A549 (cell line): ENCODE results near the gene DDR1. TPM values are rescaled to one million over a fixed set of nuclear protein-coding genes. Genes with fewer than 3 reads are reported as not detected.
A peak's percentile ranks its signal among the peaks of the same experiment; 100 is the strongest.

Experiments
- ATAC-seq, 2 experiments: fragments of 200-7000 bp in 1 of 2; fragments of >200 bp in 1 of 2; cut with Nextera tagmentation in 1 of 2; cut with Tn5 transposase in 1 of 2; 3 replicates each; pipeline versions ENCODE4 v1.8.0 to v1.9.1; 2018 to 2020; ENCODE audit warnings: mild to moderate bottlenecking in 1 of 2, moderate library complexity in 1 of 2
- CTCF ChIA-PET: fragments of 300-600 bp; sonication (Branson Sonifier 250); formaldehyde crosslinking; extraction: SDS; loops from one replicate; lab custom pipeline; 2021; ENCODE audit warnings: antibody characterized with exemption, inconsistent platforms; lab: Yijun Ruan, JAX
- POLR2A ChIA-PET: fragments of 350-600 bp; formaldehyde crosslinking; extraction: SDS; loops from one replicate; lab custom pipeline; 2021; ENCODE audit warnings: antibody characterized with exemption, inconsistent platforms; lab: Yijun Ruan, JAX
- DNase-seq, 2 experiments: peaks; one replicate each; pipeline versions ENCODE4 v3.0.0 to v3.0.0-alpha.2; 2011 to 2016; ENCODE audit warnings: low read depth in 1 of 2, low spot score in 1 of 2
- FAIRE-seq: peaks from 2 replicates; lab custom pipeline; 2011; peaks lifted over from hg19 to GRCh38; lab: Jason Lieb, UNC
- H3K27ac ChIP-seq, 2 experiments: fragments of >200 bp; sonication (Bioruptor Twin); formaldehyde crosslinking; 3 replicates each; pipeline ENCODE4 v1.5.1; 2016 to 2017
- H3K4me1 ChIP-seq: fragments of >200 bp; sonication (Bioruptor Twin); formaldehyde crosslinking; 3 replicates; pipeline ENCODE4 v1.6.1; 2016
- H3K4me2 ChIP-seq: fragments of >200 bp; sonication (Bioruptor Twin); formaldehyde crosslinking; 3 replicates; pipeline ENCODE4 v1.6.1; 2016
- H3K4me3 ChIP-seq: fragments of >200 bp; sonication (Bioruptor Twin); formaldehyde crosslinking; 3 replicates; pipeline ENCODE4 v1.5.1; 2016
- H3K9me3 ChIP-seq: fragments of >200 bp; sonication (Bioruptor Twin); formaldehyde crosslinking; 3 replicates; pipeline ENCODE4 v1.6.1; 2016
- BCL3 ChIP-seq: fragments of >200 bp; sonication (Bioruptor Twin); formaldehyde crosslinking; IDR thresholded peaks from 3 replicates; pipeline ENCODE4 v1.6.1; 2016
- BHLHE40 ChIP-seq: IDR thresholded peaks from 2 replicates; pipeline ENCODE4 v1.6.1; 2012; ENCODE audit warnings: low read depth, low read length, inconsistent platforms
- CBX8 ChIP-seq: fragments of 200-600 bp; sonication (generic); IDR thresholded peaks from 2 replicates; pipeline ENCODE4 v1.6.1; 2016
- CEBPB ChIP-seq, 2 experiments: fragments of >200 bp in 1 of 2; sonication (Bioruptor Twin) in 1 of 2; formaldehyde crosslinking in 1 of 2; IDR thresholded peaks; 2 replicates each; pipeline ENCODE4 v1.6.1; 2012 to 2016
- EP300 ChIP-seq, 2 experiments: fragments of >200 bp; sonication (Bioruptor Twin); formaldehyde crosslinking; IDR thresholded peaks; 2 replicates in 1 of 2; 3 replicates in 1 of 2; pipeline ENCODE4 v1.6.1; 2016 to 2017
- FOSB ChIP-seq: fragments of 250-450 bp; sonication (Bioruptor Pico); IDR thresholded peaks from 2 replicates; pipeline ENCODE4 v1.5.0; 2020; ENCODE audit warnings: mild to moderate bottlenecking, moderate library complexity
- HDAC2 ChIP-seq: fragments of 200-600 bp; sonication (generic); IDR thresholded peaks from 2 replicates; pipeline ENCODE4 v1.6.1; 2016
- HOXA7 ChIP-seq: fragments of 250-450 bp; sonication (Bioruptor Pico); IDR thresholded peaks from 2 replicates; pipeline ENCODE4 v1.5.0; 2020; ENCODE audit warnings: mild to moderate bottlenecking, moderate library complexity
- JUN ChIP-seq, 2 experiments: fragments of >200 bp; sonication (Bioruptor Twin); formaldehyde crosslinking; IDR thresholded peaks; 2 replicates in 1 of 2; 3 replicates in 1 of 2; pipeline ENCODE4 v1.6.1; 2016 to 2017
- JUNB ChIP-seq: fragments of >200 bp; sonication (Bioruptor Twin); formaldehyde crosslinking; IDR thresholded peaks from 2 replicates; pipeline ENCODE4 v1.6.1; 2016
- MAZ ChIP-seq: fragments of 150-350 bp; IDR thresholded peaks from 2 replicates; pipeline ENCODE4 v1.6.1; 2014; ENCODE audit warnings: antibody characterized with exemption, low read depth, low read length, borderline replicate concordance
- MYC ChIP-seq: IDR thresholded peaks from 2 replicates; pipeline ENCODE4 v1.6.1; 2012; ENCODE audit warnings: mild to moderate bottlenecking, inconsistent platforms, low read length, improper control_type of control experiment, borderline replicate concordance
- NFE2L2 ChIP-seq: fragments of 150-350 bp; conservative IDR thresholded peaks from 2 replicates; pipeline ENCODE4 v1.6.1; 2014; ENCODE audit warnings: low read length
- PHF8 ChIP-seq: fragments of 200-600 bp; sonication (generic); IDR thresholded peaks from 2 replicates; pipeline ENCODE4 v1.6.1; 2016; ENCODE audit warnings: low read depth, mild to moderate bottlenecking, antibody characterized with exemption, moderate library complexity, borderline replicate concordance
- REST ChIP-seq: fragments of 200-600 bp; sonication (generic); IDR thresholded peaks from 2 replicates; pipeline ENCODE4 v1.6.1; 2016; ENCODE audit warnings: antibody characterized with exemption, mild to moderate bottlenecking, moderate library complexity
- RFX5 ChIP-seq: fragments of 450-650 bp; IDR thresholded peaks from 2 replicates; pipeline ENCODE4 v1.7.1; 2014; ENCODE audit warnings: antibody characterized with exemption, mild to moderate bottlenecking, moderate library complexity
- RNF2 ChIP-seq: fragments of 200-600 bp; sonication (generic); IDR thresholded peaks from 2 replicates; pipeline ENCODE4 v1.6.1; 2016; ENCODE audit warnings: low read depth, mild to moderate bottlenecking, antibody characterized with exemption, moderate library complexity, borderline replicate concordance
- TFCP2L1 ChIP-seq: fragments of 250-450 bp; sonication (Bioruptor Pico); IDR thresholded peaks from 2 replicates; pipeline ENCODE4 v1.5.0; 2021; ENCODE audit warnings: mild to moderate bottlenecking
- TP53 ChIP-seq: fragments of 250-450 bp; sonication (Bioruptor Pico); IDR thresholded peaks from 2 replicates; pipeline ENCODE4 v1.5.0; 2021; ENCODE audit warnings: mild to moderate bottlenecking, moderate library complexity
- ZFP36 ChIP-seq: fragments of 450-650 bp; IDR thresholded peaks from 2 replicates; pipeline ENCODE4 v1.6.1; 2014; ENCODE audit warnings: borderline replicate concordance; ENCODE audit not compliant: partially characterized antibody
- ZSCAN20 ChIP-seq: fragments of 250-450 bp; sonication (Bioruptor Pico); IDR thresholded peaks from 2 replicates; pipeline ENCODE4 v1.8.0; 2022; ENCODE audit warnings: mild to moderate bottlenecking, moderate library complexity
- WGBS: methylation state at CpG from one replicate; pipeline ENCODE4 v1.1.6; 2017; ENCODE audit errors: missing lambda C conversion rate; 5-methylcytosine and 5-hydroxymethylcytosine counted together
- polyA plus RNA-seq, 4 experiments: library from polyadenylated mRNA; depleted of rRNA in 3 of 4; stranded (reverse); fragments of >200 nt; fragmentation: RNase III in 1 of 4; extraction: RNeasy Plus Mini Kit Qiagen cat#74134 plus additional on column Dnase treatment in 1 of 4; gene quantifications; 2 replicates in 3 of 4; 3 replicates in 1 of 4; pipeline ENCODE4 v1.2.3, GENCODE V29; 2011 to 2017
- TF ChIP-seq, protein P1 (sequence below): fragments of 150-350 bp; IDR thresholded peaks from 2 replicates; pipeline ENCODE4 v1.6.1; 2014; ENCODE audit warnings: low read depth, mild to moderate bottlenecking, low read length

DDR1 gene
- polyA plus RNA-seq, 2 of the 4 experiments (the other 2 are of a cell fraction) = 19.8 to 43.5 TPM

DNA sequence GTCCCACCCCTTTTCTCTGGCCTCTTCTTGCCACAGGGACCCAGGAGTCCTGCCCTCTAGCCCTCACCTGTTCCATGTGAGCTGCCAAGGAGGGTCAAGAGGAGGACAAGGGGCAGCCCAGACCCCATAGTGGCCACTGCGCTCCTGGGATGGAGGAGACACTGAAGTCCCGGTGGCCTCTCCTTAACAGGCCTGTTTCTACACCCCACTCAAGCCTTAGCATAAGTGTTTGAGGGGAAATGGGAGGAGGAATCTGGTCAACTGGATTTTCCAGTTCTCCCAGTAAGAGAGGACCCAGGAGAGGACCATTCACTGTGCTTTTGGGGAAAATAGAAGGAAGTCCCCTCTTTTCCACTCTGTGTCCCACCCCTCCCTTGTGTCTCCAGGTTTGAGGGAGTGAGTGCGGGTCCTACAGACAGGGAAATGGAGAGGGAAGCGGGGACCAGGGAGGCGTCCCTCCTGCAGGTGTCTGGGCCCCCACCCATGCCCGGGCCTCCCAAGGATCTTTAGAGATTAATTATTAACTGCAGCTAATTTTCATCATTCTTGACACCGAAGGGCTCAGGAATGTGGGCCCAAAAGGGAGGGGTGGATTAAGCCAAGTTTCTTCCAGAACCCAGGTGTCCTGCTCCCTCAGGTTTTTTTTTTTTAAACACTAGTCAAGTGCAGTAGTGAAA, 47.8 kb downstream of the DDR1 start, which contains the start of gene SFTA2:
SFTA2 (minus strand) TSS at position 202 of the 677 bp plus-strand sequence; CDS start at position 128, 74 bp downstream.
- H3K27ac ChIP-seq = peak within 1 kb of the TSS; percentile 38 to 46; a peak in 3 of 6 replicates
- ChIA-PET CTCF (interaction anchor here (1.1 to 2.5 kb wide), 3 partner anchors 10 to 148 kb away, joined by 3 to 8 read pairs (median 4); no protein-coding TSS in a partner anchor), POLR2A (interaction anchor here (0.6 kb wide), 1 partner anchor 205 kb away, joined by 3 read pairs; no protein-coding TSS in a partner anchor)
- DNase-seq = no peak
- no peak for ATAC-seq
- no peak for FAIRE-seq
- peak within 1 kb of the TSS; percentile 30; the same call in 1 of the 3 replicates for H3K4me2 ChIP-seq
- peaks cover 12% of the 10 kb centered on the region for H3K4me1 ChIP-seq
- no peak for TF ChIP-seq HDAC2
- no peak for TF ChIP-seq MAZ
- TF ChIP-seq NFE2L2 = no peak
- no peak for TF ChIP-seq REST
- no peak within 1 kb of the TSS for H3K4me3 ChIP-seq
- 58% methylated on average over 7 of the region's 7 CpGs for WGBS
- peaks cover 13% of the 10 kb centered on the region for H3K9me3 ChIP-seq

DNA sequence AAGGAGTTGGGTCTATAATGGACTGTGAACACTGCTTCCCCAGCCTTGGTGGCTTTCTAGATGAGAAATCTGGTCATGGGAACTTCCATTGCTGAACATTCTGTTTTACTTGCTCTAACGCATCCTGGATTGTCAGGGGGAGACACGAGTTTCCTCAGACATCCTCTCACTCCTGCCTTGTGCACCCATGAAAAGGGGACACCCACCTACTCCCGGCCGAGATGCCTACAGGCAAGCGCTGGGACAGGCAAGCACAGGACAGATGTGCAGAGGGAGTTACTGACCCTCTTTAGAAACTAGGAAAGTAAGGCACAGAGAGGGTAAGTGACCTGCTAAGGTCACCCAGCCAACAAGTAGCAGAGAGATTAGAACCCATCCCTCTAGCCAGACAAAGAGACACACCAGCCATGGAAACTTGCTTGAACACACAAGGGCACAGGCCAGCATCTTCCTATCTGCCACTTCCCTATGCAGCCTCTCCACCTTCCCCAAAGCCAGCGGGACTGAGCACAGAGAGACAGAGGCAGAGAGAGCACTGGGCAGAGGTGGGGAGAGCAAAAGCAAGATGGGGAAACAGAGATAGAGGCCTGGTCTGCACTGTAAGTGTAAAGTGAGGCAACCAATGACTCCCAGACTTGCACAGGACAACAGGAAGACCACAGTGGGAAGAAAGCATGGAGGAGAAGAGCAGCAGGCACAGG, 48.5 kb downstream of the DDR1 start:
- 78% methylated on average over 6 of the region's 6 CpGs for WGBS
- Histone ChIP-seq H3K27ac (no peak overlapping the region; a peak in 1 of 6 replicates), H3K4me3 (no peak overlapping the region), H3K9me3 (peaks cover 13% of the 10 kb centered on the region), H3K4me2 (peak overlapping the region; percentile 30; the same call in 1 of the 3 replicates)
- CTCF ChIA-PET = no interaction called here
- FAIRE-seq (no peak), ATAC-seq (no peak), DNase-seq (no peak)
- TF ChIP-seq TFCP2L1 (CRISPR knock-in tag) = no peak
- TF ChIP-seq CBX8 = no peak
- no peak for TF ChIP-seq CEBPB (IDR thresholded peaks at IDR 0.05)
- TF ChIP-seq, all 56 proteins: peak for 0
- POLR2A ChIA-PET = no interaction called here
- H3K4me1 ChIP-seq = peaks cover 11% of the 10 kb centered on the region

- DNase-seq = no peak
- ChIA-PET CTCF (interaction anchor here (0.9 to 2.2 kb wide), 4 partner anchors 10 to 145 kb away, joined by 3 to 11 read pairs (median 5); partner anchors contain the start of gene VARS2), POLR2A (no interaction called here)
- Histone ChIP-seq H3K4me3 (no peak overlapping the region), H3K4me2 (no peak overlapping the region), H3K9me3 (no peaks in the 10 kb centered on the region), H3K27ac (no peak overlapping the region), H3K4me1 (peaks cover 11% of the 10 kb centered on the region)
- ATAC-seq = no peak
- no peak for FAIRE-seq
- TF ChIP-seq JUNB (no peak), MYC (no peak), EP300 (IDR thresholded peaks at IDR 0.05) (no peak), TP53 (no peak), BCL3 (no peak), HOXA7 (CRISPR knock-in tag) (no peak), BHLHE40 (no peak), MAZ (no peak), FOSB (CRISPR knock-in tag) (no peak), JUN (IDR thresholded peaks at IDR 0.05) (no peak), PHF8 (no peak), HDAC2 (no peak), RFX5 (no peak), ZSCAN20 (CRISPR knock-in tag) (no peak), RNF2 (no peak), ZFP36 (no peak)
- TF ChIP-seq, protein P1, sequence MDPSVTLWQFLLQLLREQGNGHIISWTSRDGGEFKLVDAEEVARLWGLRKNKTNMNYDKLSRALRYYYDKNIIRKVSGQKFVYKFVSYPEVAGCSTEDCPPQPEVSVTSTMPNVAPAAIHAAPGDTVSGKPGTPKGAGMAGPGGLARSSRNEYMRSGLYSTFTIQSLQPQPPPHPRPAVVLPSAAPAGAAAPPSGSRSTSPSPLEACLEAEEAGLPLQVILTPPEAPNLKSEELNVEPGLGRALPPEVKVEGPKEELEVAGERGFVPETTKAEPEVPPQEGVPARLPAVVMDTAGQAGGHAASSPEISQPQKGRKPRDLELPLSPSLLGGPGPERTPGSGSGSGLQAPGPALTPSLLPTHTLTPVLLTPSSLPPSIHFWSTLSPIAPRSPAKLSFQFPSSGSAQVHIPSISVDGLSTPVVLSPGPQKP = no peak
- 18% methylated on average over 3 of the region's 3 CpGs for WGBS
These were observed 50.7 kb downstream of the DDR1 start for GRCh38 chr6:30935018-30935417.
